ENCODE measurements around the gene PCDHA1.
"Not testable (repeated sequence)": the region's sequence is repeated elsewhere in the genome, so short reads cannot be mapped to it uniquely, and the experiment has no call there.

The PCDHA1 gene

GRCh38 chr5:140791089-140791488 is 5.1 kb downstream of the PCDHA1 start:
- TF ChIP-seq CTCF (IDR thresholded peaks at IDR 0.05) (no peak), ZFX (IDR thresholded peaks at IDR 0.05; ENCODE audit: borderline replicate concordance) (no peak)
- no peak overlapping the region for H3K27ac ChIP-seq

- peak; percentile 71 for TF ChIP-seq CTCF (IDR thresholded peaks at IDR 0.05)
- no peak for TF ChIP-seq ZFX (IDR thresholded peaks at IDR 0.05; ENCODE audit: borderline replicate concordance)
- peak within 1 kb of the TSS; percentile 53 for H3K27ac ChIP-seq
Measured at GRCh38 chr5:140794595-140795258, 8.8 kb downstream of the PCDHA1 start, which contains the start of gene PCDHA2. Gene PCDHA2 (plus strand): TSS chr5:140794852.

GRCh38 chr5:140795259-140795641 is 9.3 kb downstream of the PCDHA1 start:
- peak overlapping the region; percentile 53 for H3K27ac ChIP-seq
- TF ChIP-seq CTCF (IDR thresholded peaks at IDR 0.05): 0 out of 2 replicates have a peak, but pooled peaks have one; percentile 11
- TF ChIP-seq ZFX (IDR thresholded peaks at IDR 0.05; ENCODE audit: borderline replicate concordance): no peak

GRCh38 chr5:140796072-140796717 is 10.3 kb downstream of the PCDHA1 start:
- H3K27ac ChIP-seq: not testable (repeated sequence)

DNA sequence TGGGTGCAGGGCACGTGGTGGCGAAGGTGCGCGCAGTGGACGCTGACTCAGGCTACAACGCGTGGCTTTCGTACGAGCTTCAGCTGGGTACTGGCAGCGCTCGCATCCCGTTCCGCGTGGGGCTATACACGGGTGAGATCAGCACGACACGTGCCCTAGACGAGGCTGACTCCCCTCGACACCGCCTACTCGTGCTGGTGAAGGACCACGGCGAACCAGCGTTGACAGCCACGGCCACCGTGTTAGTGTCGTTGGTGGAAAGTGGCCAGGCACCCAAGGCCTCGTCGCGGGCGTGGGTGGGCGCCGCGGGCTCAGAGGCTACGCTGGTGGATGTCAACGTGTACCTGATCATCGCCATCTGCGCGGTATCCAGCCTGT is 10.8 kb downstream of the PCDHA1 start:
- H3K27ac ChIP-seq: no peak overlapping the region
- TF ChIP-seq ZFX (IDR thresholded peaks at IDR 0.05; ENCODE audit: borderline replicate concordance): no peak
- TF ChIP-seq CTCF (IDR thresholded peaks at IDR 0.05): no peak

DNA sequence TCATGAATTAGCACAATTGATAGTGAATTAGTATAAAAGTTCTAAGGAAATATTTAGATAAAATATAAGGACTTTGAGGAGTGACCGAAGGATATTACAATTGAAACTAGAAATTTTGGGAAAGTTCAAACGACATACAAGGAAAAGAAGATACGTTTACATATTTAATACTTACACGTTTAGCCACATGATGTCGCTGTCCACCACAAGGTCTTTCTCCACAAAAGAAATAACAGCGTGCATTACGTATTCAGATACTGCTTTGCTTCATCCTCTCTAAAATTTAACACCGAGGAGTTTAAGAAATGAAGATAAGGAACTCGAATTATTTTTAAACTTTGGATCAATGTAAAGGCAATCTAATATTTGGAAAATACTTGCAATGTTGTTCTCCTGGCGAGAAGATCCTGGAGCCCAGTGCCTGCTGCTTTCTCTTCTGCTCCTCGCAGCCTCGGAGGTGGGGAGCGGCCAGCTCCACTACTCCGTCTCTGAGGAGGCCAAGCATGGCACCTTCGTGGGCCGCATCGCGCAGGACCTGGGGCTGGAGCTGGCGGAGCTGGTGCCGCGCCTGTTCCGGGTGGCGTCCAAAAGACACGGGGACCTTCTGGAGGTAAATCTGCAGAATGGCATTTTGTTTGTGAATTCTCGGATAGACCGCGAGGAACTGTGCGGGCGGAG is 15.0 kb downstream of the PCDHA1 start, which contains the start of gene PCDHA3:
Gene PCDHA3, plus strand, starts transcription at position 242 of the 678 bp plus-strand sequence.
- H3K27ac ChIP-seq: no peak within 1 kb of the TSS
- peak; percentile 31; the same call in 1 of the 2 replicates for TF ChIP-seq CTCF (IDR thresholded peaks at IDR 0.05)
- no peak for TF ChIP-seq ZFX (IDR thresholded peaks at IDR 0.05; ENCODE audit: borderline replicate concordance)

DNA sequence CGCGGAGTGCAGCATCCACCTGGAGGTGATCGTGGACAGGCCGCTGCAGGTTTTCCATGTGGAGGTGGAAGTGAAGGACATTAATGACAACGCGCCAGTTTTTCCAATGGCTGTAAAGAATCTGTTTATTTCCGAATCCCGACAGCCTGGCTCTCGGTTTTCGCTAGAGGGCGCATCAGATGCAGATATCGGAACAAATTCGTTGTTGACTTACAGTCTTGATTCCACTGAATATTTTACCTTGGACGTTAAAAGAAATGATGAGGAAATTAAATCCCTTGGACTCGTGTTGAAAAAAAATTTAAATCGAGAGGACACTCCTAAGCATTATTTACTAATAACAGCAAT is 15.5 kb downstream of the PCDHA1 start:
- TF ChIP-seq CTCF (IDR thresholded peaks at IDR 0.05): no peak
- no peak for TF ChIP-seq ZFX (IDR thresholded peaks at IDR 0.05; ENCODE audit: borderline replicate concordance)
- H3K27ac ChIP-seq: no peak overlapping the region

DNA sequence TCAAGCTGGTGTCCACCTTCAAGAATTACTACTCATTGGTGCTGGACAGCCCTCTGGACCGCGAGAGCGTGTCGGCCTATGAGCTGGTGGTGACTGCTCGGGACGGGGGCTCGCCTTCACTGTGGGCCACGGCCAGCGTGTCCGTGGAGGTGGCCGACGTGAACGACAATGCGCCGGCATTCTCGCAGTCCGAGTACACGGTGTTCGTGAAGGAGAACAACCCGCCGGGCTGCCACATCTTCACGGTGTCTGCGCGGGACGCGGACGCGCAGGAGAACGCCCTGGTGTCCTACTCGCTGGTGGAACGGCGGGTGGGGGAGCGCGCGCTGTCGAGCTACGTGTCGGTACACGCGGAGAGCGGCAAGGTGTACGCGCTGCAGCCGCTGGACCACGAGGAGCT is 16.4 kb downstream of the PCDHA1 start:
- H3K27ac ChIP-seq: not testable (repeated sequence)

Measured in 22Rv1 (cell line).